Measurements from ENCODE around the gene GARRE1.

DNA sequence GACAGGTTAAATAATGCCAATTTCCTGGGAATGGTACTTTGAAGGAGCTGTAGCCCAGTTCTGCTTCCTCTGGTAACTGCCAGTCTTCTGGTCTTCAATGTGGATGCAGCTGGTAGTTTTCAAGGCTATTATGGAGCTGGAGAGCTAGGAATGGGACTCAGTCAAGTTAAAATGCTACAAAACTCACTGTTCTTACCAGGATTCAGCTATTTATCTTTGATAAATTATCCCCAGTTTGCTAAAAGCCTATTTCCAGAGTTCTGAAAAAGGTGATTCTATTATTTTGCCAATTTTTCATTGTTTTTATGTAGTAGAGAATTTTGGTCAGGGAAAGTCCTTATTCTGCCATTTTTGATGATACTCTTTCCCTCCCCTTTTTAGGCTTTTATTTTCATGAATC, 40.7 kb downstream of the GARRE1 start:
- no peak for TF ChIP-seq CTCF (IDR thresholded peaks at IDR 0.05; ENCODE audit: poor library complexity)
- no peak for TF ChIP-seq EZH2phosphoT487 (IDR thresholded peaks at IDR 0.05; ENCODE audit: low read depth, severe bottlenecking, unreplicated experiment)
- no peak for TF ChIP-seq EZH2 (IDR thresholded peaks at IDR 0.05; ENCODE audit: borderline replicate concordance)
